ENCODE measurements around the gene EIF4H.

Gene EIF4H

DNA sequence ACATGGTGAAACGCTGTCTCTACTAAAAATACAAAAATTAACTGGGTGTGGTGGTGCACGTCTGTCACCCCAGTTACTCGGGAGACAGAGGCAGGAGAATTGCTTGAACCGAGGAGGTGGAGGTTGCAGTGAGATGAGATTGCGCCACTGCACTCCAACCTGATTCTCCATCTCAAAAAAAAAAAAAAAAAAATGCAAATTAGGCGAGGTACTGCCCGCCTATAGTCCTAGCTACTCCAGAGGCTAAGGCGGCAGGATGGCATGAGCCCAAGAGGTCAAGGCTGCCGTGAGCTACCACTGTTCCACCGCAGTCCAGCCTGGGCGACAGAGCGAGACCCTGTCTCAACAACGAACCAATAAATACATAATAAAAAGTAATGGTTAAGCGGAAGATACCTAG, 1.1 kb upstream of the EIF4H start:
- in situ Hi-C loops (cut with HindIII; ENCODE audit: low pct_ligation_motif_present, low pct_unique_long_range_greater_than_20kb, low sequenced_read_pairs), result loop anchor here (10.0 kb wide), 1 partner anchor 108 kb away; no protein-coding TSS in a partner anchor

DNA sequence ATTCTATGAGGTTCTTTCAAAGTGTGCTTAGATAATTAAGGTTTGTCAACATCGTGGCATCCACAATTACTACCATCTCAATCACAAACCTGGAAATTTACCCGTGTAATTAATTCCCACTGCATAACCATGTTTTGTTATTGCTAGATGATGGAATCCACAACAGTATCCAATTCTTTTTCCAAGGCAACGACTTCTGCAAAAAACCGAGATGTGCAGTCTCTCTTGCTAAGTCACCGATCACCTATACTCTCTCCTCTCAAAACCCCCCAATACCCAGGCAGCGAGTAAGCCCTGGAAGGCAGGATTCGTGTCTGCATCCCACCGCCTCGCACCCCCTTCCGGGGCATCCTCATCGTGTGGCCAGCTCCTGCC, 678 bp upstream of the EIF4H start:
- DNase-seq, result no peak
- in situ Hi-C loops (cut with HindIII; ENCODE audit: low pct_ligation_motif_present, low pct_unique_long_range_greater_than_20kb, low sequenced_read_pairs), result loop anchor here (10.0 kb wide), 1 partner anchor 109 kb away; no protein-coding TSS in a partner anchor

More for the DNA sequence above, 1.1 kb upstream of the EIF4H start:
- no peak for DNase-seq

DNA sequence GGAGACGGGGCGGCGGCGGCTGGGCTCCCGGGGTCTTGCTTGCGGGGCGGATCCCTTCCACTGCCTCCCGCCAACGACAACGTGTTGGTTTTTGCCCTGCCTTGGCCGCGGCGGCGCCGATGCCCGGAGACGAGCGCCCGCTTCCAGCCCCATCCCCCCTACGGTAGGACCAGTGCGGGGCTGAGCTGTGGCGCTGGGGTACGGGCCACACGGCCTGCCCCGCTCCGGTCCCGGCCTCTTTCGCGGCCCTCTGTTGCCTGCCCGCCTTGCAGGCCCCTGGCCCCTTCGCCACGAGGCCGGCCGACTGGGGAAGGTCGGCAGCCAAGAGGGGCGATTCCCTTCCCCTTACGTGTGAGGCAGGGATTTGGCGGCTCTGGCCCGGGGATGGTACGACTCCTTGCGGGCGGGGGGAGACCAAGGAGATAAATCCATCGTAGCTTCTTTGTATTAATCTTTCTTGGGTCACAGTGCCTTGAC, 488 bp downstream of the EIF4H start:
- DNase-seq, result peak; percentile 69
- in situ Hi-C loops (cut with HindIII; ENCODE audit: low pct_ligation_motif_present, low pct_unique_long_range_greater_than_20kb, low sequenced_read_pairs), result loop anchor here (10.0 to 25.0 kb wide), 2 partner anchors 110 to 213 kb away; no protein-coding TSS in a partner anchor

DNA sequence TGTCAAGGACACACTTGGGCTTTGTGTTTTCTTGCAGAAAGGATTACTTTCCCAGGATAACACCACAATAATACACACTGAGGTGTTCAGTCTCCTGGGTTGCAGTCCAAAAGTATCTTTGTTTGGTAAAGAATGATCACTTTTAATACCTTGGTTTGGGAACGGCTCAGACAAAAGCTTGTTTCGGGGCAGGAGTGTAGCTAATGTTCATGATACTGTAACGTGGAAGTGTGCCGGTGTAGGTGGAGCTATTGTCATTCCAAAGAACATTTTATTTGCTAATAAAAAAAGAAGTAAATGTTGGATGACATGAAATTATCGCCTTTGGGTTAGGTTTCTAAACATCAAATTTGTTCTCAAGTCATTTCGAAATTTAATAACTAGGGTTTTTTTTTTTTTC, 1.2 kb downstream of the EIF4H start:
- in situ Hi-C loops (cut with HindIII; ENCODE audit: low pct_ligation_motif_present, low pct_unique_long_range_greater_than_20kb, low sequenced_read_pairs), result loop anchor here (10.0 to 25.0 kb wide), 2 partner anchors 111 to 212 kb away; no protein-coding TSS in a partner anchor

DNA sequence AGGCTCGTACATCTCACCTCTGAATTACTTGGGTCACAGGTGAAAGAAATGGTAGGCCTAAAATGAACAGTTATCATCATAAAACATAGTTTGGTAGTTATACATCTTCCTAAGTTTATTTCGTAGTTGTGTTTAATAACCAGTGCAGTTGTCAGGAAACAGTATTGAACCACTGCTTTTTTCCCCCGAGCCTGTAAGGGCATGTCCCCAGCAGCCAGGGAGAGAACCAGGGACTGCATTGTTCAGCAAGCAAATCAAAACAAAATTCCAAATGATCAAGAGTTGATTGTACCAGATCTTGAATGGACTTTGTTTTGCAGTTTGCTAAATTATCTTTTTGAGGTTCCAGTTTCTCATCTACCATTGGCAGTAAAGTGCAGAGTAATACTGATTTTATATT, 2.4 kb downstream of the EIF4H start:
- DNase-seq, result no peak
- in situ Hi-C loops (cut with HindIII; ENCODE audit: low pct_ligation_motif_present, low pct_unique_long_range_greater_than_20kb, low sequenced_read_pairs), result loop anchor here (10.0 to 25.0 kb wide), 2 partner anchors 112 to 211 kb away; no protein-coding TSS in a partner anchor

More for the DNA sequence above, 1.2 kb downstream of the EIF4H start:
- no peak for DNase-seq

DNA sequence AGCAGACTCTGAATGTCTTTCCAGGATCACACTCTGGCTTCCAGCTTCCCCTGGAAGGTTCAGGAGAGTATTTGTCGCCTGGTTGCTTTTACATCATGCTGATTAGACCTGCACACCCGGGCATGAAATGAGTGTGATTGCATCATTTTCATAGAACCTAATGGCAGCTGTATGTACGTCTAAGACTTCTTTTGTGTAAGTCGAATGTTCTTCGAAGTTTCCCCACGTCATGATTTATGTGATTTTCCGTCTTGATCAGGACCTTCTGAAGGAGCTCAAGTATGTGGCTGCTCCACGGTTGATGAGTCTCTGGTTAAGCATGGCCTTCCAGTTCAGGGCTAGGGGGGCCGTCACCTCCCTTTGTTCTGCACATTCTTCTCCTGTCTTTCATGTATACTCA, 4.5 kb downstream of the EIF4H start:
- in situ Hi-C loops (cut with HindIII; ENCODE audit: low pct_ligation_motif_present, low pct_unique_long_range_greater_than_20kb, low sequenced_read_pairs), result loop anchor here (10.0 to 25.0 kb wide), 2 partner anchors 114 to 209 kb away; no protein-coding TSS in a partner anchor
- no peak for DNase-seq

DNA sequence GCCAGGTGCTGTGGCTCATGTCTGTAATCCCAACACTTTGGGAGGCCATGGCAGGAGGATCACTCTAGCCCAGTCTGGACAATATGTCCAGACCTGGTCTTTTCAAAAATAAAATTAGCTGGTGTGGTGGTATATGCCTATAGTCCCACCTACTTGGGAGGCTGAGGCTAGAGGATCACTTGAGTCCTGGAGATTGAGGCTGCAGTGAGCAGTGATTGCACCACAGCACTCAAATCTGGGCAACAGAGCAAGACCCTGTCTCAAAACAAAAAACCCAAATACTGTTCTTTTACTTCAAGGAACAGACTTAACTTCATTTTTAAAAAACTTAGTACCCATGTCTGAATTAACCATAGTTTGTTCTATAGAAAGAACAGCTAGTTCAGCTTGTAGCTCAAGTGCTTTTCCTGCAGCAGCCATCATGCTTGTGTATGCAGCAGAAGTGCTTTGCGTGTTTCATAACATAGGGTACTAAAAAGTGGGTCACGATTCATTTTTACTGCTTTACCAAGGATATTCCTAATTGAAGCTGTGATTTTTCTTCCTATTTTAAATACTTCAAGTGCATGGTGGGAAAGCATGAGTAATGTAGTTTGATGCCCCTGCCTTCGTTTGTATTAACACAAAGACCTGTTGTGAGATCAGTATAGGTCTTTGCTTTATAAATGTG, 5.9 kb downstream of the EIF4H start:
- in situ Hi-C loops (cut with HindIII; ENCODE audit: low pct_ligation_motif_present, low pct_unique_long_range_greater_than_20kb, low sequenced_read_pairs), result loop anchor here (10.0 to 25.0 kb wide), 2 partner anchors 115 to 207 kb away; no protein-coding TSS in a partner anchor
- DNase-seq, result no peak

DNA sequence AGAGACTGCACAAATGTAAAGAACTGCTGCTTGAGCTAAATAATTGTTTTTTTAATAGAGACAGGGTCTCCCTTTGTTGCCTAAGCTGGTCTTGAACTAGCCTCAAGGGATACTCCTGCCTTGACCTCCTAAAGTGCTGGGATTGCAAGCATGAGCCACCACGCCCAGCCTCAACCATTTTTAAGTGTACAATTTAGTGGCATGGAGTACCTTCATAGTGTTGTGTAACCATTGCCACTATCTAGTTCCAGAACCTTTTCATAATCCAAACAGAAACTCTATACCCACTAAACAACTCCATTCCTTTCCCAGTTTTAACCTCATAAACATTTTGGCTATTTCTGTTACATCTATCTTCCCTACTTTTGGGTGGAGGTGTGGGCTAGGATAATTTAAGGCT, 6.7 kb downstream of the EIF4H start:
- in situ Hi-C loops (cut with HindIII; ENCODE audit: low pct_ligation_motif_present, low pct_unique_long_range_greater_than_20kb, low sequenced_read_pairs), result loop anchor here (25.0 kb wide), 1 partner anchor 206 kb away; no protein-coding TSS in a partner anchor
- DNase-seq, result no peak

DNA sequence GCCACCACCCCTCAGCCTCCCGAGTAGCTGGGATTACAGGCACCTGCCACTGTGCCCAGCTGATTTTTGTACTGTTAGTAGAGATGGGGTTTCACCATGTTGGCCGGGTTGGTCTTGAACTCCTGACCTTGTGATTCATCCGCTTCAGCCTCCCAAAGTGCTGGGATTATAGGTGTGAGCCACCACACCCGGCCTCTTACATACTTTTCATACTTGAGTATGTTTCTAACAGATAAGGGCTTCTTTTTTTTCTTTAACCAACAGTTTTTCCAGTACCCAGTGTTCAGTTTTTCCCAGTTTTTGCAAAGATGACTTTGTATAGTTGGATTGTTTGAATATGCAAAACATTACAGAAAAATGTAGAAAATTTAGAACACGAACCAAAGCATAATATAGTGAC, 7.7 kb downstream of the EIF4H start:
- in situ Hi-C loops (cut with HindIII; ENCODE audit: low pct_ligation_motif_present, low pct_unique_long_range_greater_than_20kb, low sequenced_read_pairs), result loop anchor here (25.0 kb wide), 1 partner anchor 205 kb away; no protein-coding TSS in a partner anchor
- no peak for DNase-seq

DNA sequence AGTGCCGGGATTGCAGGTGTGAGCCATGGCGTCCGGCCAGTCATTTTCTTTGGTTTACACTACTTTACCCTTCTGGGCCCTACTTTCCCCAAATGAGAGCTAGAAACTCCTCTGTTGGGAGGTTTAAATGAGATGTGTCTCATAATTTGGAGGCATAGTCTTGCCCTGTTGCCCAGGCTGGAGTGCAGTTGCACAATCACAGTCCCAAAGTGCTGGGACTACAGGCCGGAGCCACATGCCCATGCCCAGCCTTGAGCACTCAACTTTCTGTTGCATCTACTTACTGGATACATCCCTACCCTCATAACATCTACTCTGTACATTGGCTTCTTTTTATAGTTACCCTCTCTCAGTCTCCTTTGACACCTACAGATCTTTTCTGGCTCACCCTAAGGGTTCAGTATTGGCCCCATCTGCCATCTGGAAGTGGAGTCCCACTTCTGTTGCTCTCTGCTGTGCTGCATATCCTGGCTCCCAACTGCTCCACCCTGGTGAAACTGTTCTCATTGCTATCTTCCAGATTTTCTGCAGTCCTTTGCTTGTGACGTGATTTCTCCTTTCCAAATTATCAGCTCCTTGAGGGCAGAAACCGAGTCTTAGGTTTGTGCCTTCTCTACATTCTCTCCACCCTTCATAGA, 8.4 kb downstream of the EIF4H start:
- in situ Hi-C loops (cut with HindIII; ENCODE audit: low pct_ligation_motif_present, low pct_unique_long_range_greater_than_20kb, low sequenced_read_pairs), result loop anchor here (25.0 kb wide), 1 partner anchor 205 kb away; no protein-coding TSS in a partner anchor
- no peak for DNase-seq

DNA sequence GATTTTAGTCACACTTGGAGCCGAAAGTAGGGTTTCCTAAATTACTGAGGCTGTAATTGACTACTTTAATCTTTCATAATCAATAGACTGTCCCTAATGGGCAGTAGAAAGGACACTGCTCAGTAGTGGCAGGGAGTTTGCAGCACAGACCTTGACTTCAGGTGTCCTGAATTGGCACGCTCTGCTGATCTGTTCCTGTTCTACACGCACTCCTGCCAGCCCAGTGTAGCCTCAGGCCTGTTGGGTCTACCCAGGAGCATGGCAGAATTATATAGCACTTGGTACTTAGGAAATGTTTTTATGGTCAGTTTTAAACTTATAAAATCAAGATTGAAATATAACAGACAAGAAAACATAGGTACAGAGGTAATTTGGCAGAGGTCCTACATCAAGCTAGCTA, 9.0 kb downstream of the EIF4H start:
- no peak for DNase-seq
- in situ Hi-C loops (cut with HindIII; ENCODE audit: low pct_ligation_motif_present, low pct_unique_long_range_greater_than_20kb, low sequenced_read_pairs), result loop anchor here (25.0 kb wide), 1 partner anchor 204 kb away; no protein-coding TSS in a partner anchor

DNA sequence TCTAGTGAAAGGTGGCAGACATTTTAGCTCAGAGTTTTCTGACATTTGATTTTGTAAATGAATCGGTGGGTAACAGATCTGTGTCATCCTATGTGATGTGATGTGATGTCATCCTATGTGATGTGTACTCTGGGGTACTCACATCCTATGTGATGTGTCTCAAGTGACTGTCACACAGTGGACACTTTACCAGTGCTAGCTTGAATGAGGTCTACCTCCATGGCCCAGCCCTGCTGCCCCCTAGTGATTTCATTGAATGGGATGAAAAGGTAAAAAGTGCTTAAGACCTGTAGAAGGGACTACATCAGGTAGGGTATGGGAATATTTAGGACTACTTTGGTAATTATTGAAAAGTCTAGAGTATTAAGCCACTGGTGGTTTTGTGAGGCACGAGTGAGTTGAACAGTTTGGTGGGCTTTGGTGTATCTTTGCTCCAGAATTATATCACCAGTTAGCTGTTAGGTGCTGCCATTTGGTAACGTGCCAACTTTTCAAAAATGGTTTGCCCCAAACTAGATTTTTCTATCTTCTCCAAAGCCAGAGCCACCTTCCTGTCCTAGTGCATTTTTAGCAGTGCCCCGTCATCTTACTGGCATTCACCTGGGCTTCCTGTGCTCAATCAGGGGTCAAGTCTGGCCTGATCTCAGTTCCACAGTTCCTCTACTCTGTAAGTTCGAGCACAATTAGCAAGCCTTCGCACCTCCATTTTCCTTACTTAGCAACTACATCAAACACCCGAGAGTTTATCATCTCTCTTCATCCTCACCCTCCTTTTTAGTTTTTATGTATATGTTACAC, 9.7 kb downstream of the EIF4H start:
- in situ Hi-C loops (cut with HindIII; ENCODE audit: low pct_ligation_motif_present, low pct_unique_long_range_greater_than_20kb, low sequenced_read_pairs), result loop anchor here (25.0 kb wide), 1 partner anchor 203 kb away; no protein-coding TSS in a partner anchor

DNA sequence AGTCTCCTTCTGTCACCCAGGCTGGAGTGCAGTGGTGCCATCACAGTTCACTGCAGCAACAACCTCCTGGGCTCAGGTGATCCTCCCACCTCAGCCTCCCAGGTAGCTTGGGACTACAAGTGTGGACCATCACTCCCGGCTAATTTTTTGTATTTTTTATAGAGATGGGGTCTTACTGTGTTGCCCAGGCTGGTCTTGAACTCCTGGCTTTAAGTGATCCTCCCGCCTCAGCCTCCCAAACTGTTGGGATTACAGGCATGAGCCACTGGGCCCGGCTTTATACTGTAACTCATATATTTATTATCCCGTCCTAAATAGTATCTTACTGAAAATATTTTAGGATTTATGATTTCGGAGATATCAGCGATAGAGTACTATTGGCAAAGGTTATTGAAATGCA, 10.9 kb downstream of the EIF4H start:
- in situ Hi-C loops (cut with HindIII; ENCODE audit: low pct_ligation_motif_present, low pct_unique_long_range_greater_than_20kb, low sequenced_read_pairs), result loop anchor here (25.0 kb wide), 1 partner anchor 202 kb away; no protein-coding TSS in a partner anchor
- no peak for DNase-seq

More for the DNA sequence above, 9.7 kb downstream of the EIF4H start:
- peak; percentile 46 for DNase-seq

DNA sequence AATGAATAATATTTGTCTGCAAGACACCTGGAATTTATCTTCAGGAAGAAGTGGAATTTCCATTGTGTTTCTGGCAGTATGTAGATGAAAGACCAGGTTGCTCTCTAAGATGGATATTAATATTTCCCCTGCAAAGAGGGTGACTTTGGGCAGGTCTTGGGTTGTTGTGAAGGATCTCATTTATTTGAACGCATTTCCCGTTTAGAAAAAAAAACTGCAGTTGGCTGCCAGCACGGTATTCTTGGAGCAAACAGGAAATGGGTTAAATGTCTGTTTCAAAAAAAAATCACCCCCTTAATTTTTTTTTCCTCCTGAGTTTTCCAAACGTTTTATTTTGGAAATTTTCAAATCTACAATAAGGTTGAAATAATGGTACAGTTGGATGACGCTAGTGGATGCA, 11.5 kb downstream of the EIF4H start:
- DNase-seq, result no peak
- in situ Hi-C loops (cut with HindIII; ENCODE audit: low pct_ligation_motif_present, low pct_unique_long_range_greater_than_20kb, low sequenced_read_pairs), result loop anchor here (25.0 kb wide), 1 partner anchor 202 kb away; no protein-coding TSS in a partner anchor

DNA sequence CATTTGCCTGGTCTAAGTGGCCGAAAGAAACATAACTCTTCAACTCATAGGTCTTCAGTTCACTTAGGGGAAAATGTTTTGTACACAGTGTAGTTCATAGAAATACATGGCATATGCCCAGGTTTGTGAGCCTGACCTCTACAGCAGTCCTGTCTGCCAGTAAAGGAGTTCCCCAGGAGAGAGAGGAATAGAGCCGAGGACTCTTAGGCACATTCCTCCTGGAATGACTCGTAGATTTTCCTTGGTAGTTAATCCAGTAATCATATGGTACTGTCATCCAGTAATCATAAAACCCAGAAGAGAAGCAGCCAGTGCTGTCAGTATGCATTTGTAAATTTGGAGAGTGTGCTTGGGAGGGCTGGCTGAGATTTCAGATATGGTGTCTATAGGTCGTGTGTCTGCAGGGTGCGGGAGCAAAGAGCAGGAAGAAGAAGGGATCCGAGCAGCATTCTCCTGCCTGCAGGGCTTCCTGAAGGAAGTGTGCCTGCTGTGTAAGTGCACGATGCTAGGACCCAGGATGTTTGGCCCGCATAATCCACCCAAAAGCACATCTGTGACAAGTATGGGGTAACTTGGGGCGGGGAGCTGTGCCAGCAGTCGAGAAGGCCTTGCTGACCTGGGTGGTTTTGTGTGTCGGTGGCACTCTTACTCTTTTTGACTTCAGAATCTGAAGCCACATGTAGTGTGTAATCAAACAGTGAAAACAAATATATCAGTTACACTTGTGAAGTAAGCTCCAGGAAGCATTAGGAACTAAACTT, 13.9 kb downstream of the EIF4H start:
- in situ Hi-C loops (cut with HindIII; ENCODE audit: low pct_ligation_motif_present, low pct_unique_long_range_greater_than_20kb, low sequenced_read_pairs), result loop anchor here (25.0 kb wide), 1 partner anchor 199 kb away; no protein-coding TSS in a partner anchor
- DNase-seq, result peak; percentile 75

DNA sequence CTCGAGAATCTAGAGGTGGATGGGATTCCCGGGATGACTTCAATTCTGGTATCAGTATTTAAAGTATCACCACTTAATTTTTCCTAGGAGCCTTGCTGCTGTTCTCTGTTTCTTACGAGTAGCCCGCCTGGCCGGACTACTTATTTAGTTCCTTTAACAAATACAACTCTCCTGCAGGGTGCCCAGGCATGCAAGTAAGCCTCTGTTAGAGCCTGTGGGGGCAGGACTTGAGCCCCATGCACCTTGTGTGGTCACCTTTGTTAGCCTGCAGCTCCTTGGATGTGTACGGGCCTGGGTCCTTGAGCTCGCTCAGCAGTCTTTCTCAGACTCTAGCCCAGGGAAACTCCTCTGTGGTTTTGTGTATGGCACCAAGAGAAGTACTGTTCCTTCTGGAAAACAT, 16.1 kb downstream of the EIF4H start:
- DNase-seq, result no peak
- in situ Hi-C loops (cut with HindIII; ENCODE audit: low pct_ligation_motif_present, low pct_unique_long_range_greater_than_20kb, low sequenced_read_pairs), result loop anchor here (25.0 kb wide), 1 partner anchor 197 kb away; no protein-coding TSS in a partner anchor

DNA sequence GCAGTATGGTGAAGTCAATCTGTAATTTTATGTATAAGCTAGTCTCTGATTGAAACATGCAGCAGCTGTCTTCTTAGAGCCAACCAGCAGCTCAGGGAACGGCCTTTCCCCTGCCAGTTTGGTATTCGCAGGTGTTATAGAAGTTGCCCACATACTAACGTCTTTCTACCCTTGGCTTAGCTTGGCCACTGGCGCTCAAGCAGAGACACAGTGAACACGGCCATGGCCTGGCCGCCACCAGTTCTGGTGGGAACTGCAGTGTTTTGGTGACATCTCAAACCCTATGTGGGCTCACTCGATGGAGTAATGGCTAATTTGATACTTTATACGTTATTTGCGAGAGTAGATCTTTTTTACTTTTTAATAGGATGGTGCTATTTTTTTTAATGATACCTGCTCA, 17.1 kb downstream of the EIF4H start:
- in situ Hi-C loops (cut with HindIII; ENCODE audit: low pct_ligation_motif_present, low pct_unique_long_range_greater_than_20kb, low sequenced_read_pairs), result loop anchor here (25.0 kb wide), 1 partner anchor 196 kb away; no protein-coding TSS in a partner anchor
- no peak for DNase-seq

Data from ACHN (cell line).